HepG2 (cell line): ENCODE results near the gene ZBED1. TPM values are rescaled to one million over a fixed set of nuclear protein-coding genes. Genes with fewer than 3 reads are reported as not detected.

ENCODE experiments used
- CEBPG ChIP-seq: IDR thresholded peaks from 2 replicates; pipeline ENCODE4 v1.6.1; 2016
- EHMT2 ChIP-seq: fragments of 200-600 bp; sonication (generic); IDR thresholded peaks from 2 replicates; pipeline ENCODE4 v1.7.0; 2017; ENCODE audit warnings: antibody characterized with exemption, low read depth, low read length, borderline replicate concordance
- GPN1 ChIP-seq: sonication (generic); formaldehyde crosslinking; IDR thresholded peaks from 2 replicates; pipeline ENCODE4 v1.5.1; 2020; ENCODE audit warnings: missing genetic modification reagents, borderline replicate concordance
- HMG20A ChIP-seq: IDR thresholded peaks from 2 replicates; pipeline ENCODE4 v1.6.1; 2016; ENCODE audit warnings: borderline replicate concordance
- JARID2 ChIP-seq: sonication (generic); formaldehyde crosslinking; IDR thresholded peaks from 2 replicates; pipeline ENCODE4 v1.8.1; 2023; ENCODE audit warnings: missing genetic modification reagents, inconsistent platforms; ENCODE audit not compliant: insufficient replicate concordance
- MAFF ChIP-seq: IDR thresholded peaks from 2 replicates; pipeline ENCODE4 v1.6.1; 2011; ENCODE audit warnings: low read depth, low read length, improper control_type of control experiment
- NONO ChIP-seq, 2 experiments: fragments of 450-650 bp in 1 of 2; sonication (generic) in 1 of 2; formaldehyde crosslinking in 1 of 2; IDR thresholded peaks in 1 of 2; conservative IDR thresholded peaks in 1 of 2; 2 replicates each; pipeline versions ENCODE4 v1.6.1 to v1.8.0; 2017 to 2022; ENCODE audit warnings: mild to moderate bottlenecking in 1 of 2, missing genetic modification reagents in 1 of 2, moderate library complexity in 1 of 2
- YEATS4 ChIP-seq: sonication (generic); formaldehyde crosslinking; IDR thresholded peaks from 2 replicates; pipeline ENCODE4 v1.4.0; 2020; ENCODE audit warnings: missing genetic modification reagents, borderline replicate concordance
- ZFX ChIP-seq: sonication (generic); formaldehyde crosslinking; IDR thresholded peaks from 2 replicates; pipeline ENCODE4 v1.4.0; 2020; ENCODE audit warnings: mild to moderate bottlenecking, low read depth, missing genetic modification reagents, moderate library complexity
- ZMYM4 ChIP-seq: sonication (generic); formaldehyde crosslinking; IDR thresholded peaks from 2 replicates; pipeline ENCODE4 v1.8.1; 2023; ENCODE audit warnings: mild to moderate bottlenecking, missing genetic modification reagents
- ZNF546 ChIP-seq: sonication (generic); formaldehyde crosslinking; conservative IDR thresholded peaks from 2 replicates; pipeline ENCODE4 v1.8.1; 2023; ENCODE audit warnings: mild to moderate bottlenecking, missing genetic modification reagents
- ZNF788 ChIP-seq: sonication (generic); formaldehyde crosslinking; IDR thresholded peaks from 2 replicates; pipeline ENCODE4 v1.5.0; 2020; ENCODE audit warnings: mild to moderate bottlenecking, missing genetic modification reagents, borderline replicate concordance
- ZNF792 ChIP-seq: IDR thresholded peaks from 2 replicates; pipeline ENCODE4 v1.6.1; 2016
- ZNF883 ChIP-seq: sonication (generic); formaldehyde crosslinking; IDR thresholded peaks from 2 replicates; pipeline ENCODE4 v1.5.1; 2020; ENCODE audit warnings: mild to moderate bottlenecking, missing genetic modification reagents; ENCODE audit errors: not compliant biosample characterization
- ZSCAN12 ChIP-seq: sonication (generic); formaldehyde crosslinking; IDR thresholded peaks from 2 replicates; pipeline ENCODE4 v1.9.0; 2021; ENCODE audit warnings: mild to moderate bottlenecking, missing genetic modification reagents
- polyA plus RNA-seq, 8 experiments: library from polyadenylated mRNA; depleted of rRNA in 3 of 8; stranded (reverse) in 7 of 8; unstranded in 1 of 8; fragments of >200 nt; fragmentation: Illumina TruSeq in 4 of 8; extraction: Trizol in 4 of 8; gene quantifications; 2 replicates each; pipeline versions ENCODE4 v1.2.1 to v1.2.3, GENCODE V29; 2011 to 2016; ENCODE audit warnings: low read depth in 4 of 8, missing spikeins in 1 of 8, mixed read lengths in 1 of 8; ENCODE audit not compliant: insufficient read depth in 1 of 8
- total RNA-seq, 5 experiments: library from RNA; depleted of rRNA; stranded (reverse); fragments of >200 nt; fragmentation: Illumina TruSeq; extraction: Trizol; gene quantifications; 2 replicates each; pipeline ENCODE4 v1.2.3, GENCODE V29; 2016; ENCODE audit warnings: low read depth in 1 of 5
- TF ChIP-seq, protein P1 (sequence below): sonication (generic); formaldehyde crosslinking; IDR thresholded peaks from 2 replicates; pipeline ENCODE4 v1.4.0; 2020; ENCODE audit warnings: mild to moderate bottlenecking, missing genetic modification reagents
- TF ChIP-seq, protein P2 (sequence below): sonication (generic); formaldehyde crosslinking; IDR thresholded peaks from 2 replicates; pipeline ENCODE4 v1.5.0; 2020; ENCODE audit warnings: mild to moderate bottlenecking, missing genetic modification reagents, moderate library complexity
- TF ChIP-seq, protein P3 (sequence below): sonication (generic); formaldehyde crosslinking; IDR thresholded peaks from 2 replicates; pipeline ENCODE4 v1.4.0; 2020; ENCODE audit warnings: missing genetic modification reagents
- TF ChIP-seq, protein P4 (sequence below): sonication (generic); formaldehyde crosslinking; IDR thresholded peaks from 2 replicates; pipeline ENCODE4 v1.4.0; 2020; ENCODE audit warnings: missing genetic modification reagents
- TF ChIP-seq, protein P5 (sequence below): sonication (generic); formaldehyde crosslinking; IDR thresholded peaks from 2 replicates; pipeline ENCODE4 v1.4.0; 2020; ENCODE audit warnings: missing genetic modification reagents

ZBED1 gene
- total and polyA plus RNA-seq, 2 of the 13 experiments (the other 11 are each of a cell fraction or from before 2014, with no cell fraction given) = 20.0 to 29.8 TPM

DNA sequence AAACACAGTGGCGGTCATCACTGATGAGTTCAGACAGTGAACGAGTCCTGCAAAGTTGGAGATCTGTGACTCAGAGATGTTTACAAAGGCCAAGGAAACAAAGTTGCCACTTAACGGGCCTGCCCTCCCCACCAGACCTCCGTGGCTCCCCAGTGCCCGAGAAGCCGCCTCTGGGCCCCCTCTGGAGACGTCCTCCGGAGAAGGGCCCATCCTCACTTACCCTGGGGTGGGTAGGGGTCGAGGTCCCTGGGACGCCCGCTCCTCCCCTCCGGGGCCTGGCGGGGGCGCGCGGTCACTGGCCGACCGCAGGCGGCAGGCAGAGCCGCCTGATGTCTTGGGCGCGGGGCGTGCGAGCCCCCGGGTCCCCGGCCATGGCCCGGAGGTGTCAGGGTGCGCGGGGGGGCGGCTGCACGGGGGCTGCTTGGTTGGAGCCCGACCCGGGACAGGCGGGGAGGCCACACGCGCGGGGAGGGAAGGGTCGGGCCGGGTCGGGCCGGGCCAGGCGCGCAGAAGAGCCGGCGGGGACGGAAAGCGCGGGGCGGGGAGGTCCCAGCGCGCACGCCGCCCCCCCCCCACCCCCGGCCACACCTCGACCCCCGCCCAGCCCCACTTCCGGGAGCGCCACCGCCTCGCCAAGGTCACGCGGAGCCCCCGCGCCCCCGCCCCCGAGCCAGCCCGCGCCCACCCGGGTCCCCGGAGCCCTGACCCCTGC, 529 bp downstream of the ZBED1 start (continued):
- TF ChIP-seq NONO (IDR thresholded peaks at IDR 0.05) (no peak), NONO (CRISPR knock-in tag; conservative IDR thresholded peaks at IDR 0.05) (peak; percentile 76), MAFF (no peak), ZFX (CRISPR knock-in tag) (peak; percentile 73), JARID2 (no peak), ZMYM4 (peak; percentile 22; the same call in 1 of the 2 replicates), EHMT2 (no peak), ZNF546 (CRISPR knock-in tag) (no peak), HMG20A (no peak), ZNF792 (CRISPR knock-in tag) (no peak), GPN1 (CRISPR knock-in tag) (no peak), ZSCAN12 (CRISPR knock-in tag) (no peak), ZNF883 (peak; percentile 29), ZNF788 (CRISPR knock-in tag) (peak; percentile 29; the same call in 1 of the 2 replicates), YEATS4 (CRISPR knock-in tag) (peak; percentile 70; the same call in 1 of the 2 replicates), CEBPG (no peak)
- TF ChIP-seq, protein P1, sequence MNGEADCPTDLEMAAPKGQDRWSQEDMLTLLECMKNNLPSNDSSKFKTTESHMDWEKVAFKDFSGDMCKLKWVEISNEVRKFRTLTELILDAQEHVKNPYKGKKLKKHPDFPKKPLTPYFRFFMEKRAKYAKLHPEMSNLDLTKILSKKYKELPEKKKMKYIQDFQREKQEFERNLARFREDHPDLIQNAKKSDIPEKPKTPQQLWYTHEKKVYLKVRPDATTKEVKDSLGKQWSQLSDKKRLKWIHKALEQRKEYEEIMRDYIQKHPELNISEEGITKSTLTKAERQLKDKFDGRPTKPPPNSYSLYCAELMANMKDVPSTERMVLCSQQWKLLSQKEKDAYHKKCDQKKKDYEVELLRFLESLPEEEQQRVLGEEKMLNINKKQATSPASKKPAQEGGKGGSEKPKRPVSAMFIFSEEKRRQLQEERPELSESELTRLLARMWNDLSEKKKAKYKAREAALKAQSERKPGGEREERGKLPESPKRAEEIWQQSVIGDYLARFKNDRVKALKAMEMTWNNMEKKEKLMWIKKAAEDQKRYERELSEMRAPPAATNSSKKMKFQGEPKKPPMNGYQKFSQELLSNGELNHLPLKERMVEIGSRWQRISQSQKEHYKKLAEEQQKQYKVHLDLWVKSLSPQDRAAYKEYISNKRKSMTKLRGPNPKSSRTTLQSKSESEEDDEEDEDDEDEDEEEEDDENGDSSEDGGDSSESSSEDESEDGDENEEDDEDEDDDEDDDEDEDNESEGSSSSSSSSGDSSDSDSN (CRISPR knock-in tag) = peak; percentile 78
- TF ChIP-seq, protein P2, sequence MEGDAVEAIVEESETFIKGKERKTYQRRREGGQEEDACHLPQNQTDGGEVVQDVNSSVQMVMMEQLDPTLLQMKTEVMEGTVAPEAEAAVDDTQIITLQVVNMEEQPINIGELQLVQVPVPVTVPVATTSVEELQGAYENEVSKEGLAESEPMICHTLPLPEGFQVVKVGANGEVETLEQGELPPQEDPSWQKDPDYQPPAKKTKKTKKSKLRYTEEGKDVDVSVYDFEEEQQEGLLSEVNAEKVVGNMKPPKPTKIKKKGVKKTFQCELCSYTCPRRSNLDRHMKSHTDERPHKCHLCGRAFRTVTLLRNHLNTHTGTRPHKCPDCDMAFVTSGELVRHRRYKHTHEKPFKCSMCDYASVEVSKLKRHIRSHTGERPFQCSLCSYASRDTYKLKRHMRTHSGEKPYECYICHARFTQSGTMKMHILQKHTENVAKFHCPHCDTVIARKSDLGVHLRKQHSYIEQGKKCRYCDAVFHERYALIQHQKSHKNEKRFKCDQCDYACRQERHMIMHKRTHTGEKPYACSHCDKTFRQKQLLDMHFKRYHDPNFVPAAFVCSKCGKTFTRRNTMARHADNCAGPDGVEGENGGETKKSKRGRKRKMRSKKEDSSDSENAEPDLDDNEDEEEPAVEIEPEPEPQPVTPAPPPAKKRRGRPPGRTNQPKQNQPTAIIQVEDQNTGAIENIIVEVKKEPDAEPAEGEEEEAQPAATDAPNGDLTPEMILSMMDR (CRISPR knock-in tag) = peak; percentile 48
- TF ChIP-seq, protein P3, sequence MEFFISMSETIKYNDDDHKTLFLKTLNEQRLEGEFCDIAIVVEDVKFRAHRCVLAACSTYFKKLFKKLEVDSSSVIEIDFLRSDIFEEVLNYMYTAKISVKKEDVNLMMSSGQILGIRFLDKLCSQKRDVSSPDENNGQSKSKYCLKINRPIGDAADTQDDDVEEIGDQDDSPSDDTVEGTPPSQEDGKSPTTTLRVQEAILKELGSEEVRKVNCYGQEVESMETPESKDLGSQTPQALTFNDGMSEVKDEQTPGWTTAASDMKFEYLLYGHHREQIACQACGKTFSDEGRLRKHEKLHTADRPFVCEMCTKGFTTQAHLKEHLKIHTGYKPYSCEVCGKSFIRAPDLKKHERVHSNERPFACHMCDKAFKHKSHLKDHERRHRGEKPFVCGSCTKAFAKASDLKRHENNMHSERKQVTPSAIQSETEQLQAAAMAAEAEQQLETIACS (CRISPR knock-in tag) = 0 out of 2 replicates have a peak, but pooled peaks have one; percentile 52
- TF ChIP-seq, protein P4, sequence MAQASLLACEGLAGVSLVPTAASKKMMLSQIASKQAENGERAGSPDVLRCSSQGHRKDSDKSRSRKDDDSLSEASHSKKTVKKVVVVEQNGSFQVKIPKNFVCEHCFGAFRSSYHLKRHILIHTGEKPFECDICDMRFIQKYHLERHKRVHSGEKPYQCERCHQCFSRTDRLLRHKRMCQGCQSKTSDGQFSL (CRISPR knock-in tag) = peak; percentile 61; the same call in 1 of the 2 replicates
- TF ChIP-seq, protein P5, sequence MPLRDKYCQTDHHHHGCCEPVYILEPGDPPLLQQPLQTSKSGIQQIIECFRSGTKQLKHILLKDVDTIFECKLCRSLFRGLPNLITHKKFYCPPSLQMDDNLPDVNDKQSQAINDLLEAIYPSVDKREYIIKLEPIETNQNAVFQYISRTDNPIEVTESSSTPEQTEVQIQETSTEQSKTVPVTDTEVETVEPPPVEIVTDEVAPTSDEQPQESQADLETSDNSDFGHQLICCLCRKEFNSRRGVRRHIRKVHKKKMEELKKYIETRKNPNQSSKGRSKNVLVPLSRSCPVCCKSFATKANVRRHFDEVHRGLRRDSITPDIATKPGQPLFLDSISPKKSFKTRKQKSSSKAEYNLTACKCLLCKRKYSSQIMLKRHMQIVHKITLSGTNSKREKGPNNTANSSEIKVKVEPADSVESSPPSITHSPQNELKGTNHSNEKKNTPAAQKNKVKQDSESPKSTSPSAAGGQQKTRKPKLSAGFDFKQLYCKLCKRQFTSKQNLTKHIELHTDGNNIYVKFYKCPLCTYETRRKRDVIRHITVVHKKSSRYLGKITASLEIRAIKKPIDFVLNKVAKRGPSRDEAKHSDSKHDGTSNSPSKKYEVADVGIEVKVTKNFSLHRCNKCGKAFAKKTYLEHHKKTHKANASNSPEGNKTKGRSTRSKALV = no peak
